ENCODE results near the gene GABPB2.

GABPB2 gene

DNA sequence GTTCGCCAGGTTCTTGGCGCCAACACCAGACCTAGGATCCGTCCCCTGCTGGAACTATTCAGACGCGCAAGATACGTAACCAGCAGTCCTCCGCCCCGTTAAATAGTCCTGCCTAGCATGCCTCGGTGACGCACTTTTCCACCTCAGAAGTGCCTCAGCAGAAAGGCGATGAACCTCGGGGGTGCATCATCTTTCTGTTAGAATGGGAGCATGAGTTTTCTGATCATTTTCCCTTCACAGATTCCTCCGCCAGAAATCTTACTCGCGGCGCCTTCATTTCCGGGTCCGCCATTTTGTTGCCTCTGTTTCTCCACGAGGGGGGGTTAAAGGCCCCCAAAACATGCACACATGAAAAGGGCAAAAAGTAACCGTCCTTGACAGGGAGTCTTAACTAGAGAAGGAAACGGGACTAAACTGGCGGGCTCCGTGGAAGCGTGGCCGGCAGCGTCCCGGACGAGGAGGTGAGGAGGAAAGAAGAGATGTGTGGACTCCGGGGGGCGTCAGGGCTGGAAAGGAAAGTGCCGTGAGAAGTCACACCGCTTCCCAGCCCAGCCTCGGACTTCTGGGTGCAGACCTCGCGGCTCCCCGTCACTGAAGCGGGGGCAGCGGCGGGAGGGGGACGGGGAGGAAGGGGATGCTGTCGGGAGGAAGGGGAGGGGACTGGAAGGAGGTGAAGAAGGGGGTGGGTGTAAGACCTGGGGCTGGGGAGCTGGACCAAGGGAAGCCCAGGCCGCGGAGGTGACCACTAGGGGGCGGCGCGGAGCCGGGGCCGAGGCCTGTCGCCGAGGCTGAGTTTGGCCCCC lies at the start of gene GABPB2:
Gene GABPB2 (plus strand): TSS at position 288 of the 803 bp plus-strand sequence. CDS start 17,429 bp downstream, outside the sequence.
- DNase-seq (ENCODE audit: low read depth, low spot score): peak; percentile 94

- peak; percentile 91 for DNase-seq (ENCODE audit: low read depth, low spot score)
These were observed 45.9 kb upstream of the GABPB2 start for GRCh38 chr1:151024540-151025146.

DNA sequence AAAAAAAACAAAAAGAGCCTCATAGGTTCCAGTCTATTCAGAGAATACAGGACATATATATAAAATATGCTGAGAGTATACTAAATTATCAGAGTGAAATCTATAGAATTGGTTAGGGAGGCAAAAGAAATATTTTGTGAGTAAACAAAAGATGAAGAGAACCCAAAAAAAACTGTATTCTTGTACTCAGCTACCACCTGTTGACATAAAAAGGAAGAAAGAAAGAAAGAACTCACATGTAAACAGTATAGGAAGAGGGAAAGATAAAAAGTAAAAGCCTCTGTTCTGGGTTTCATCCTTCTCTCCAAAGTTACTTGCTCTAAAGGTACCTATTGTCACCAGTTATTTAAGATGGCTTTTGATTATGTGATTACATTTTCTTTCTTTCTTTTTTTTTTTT lies 44.1 kb upstream of the GABPB2 start:
- DNase-seq (ENCODE audit: low read depth, low spot score): no peak

DNA sequence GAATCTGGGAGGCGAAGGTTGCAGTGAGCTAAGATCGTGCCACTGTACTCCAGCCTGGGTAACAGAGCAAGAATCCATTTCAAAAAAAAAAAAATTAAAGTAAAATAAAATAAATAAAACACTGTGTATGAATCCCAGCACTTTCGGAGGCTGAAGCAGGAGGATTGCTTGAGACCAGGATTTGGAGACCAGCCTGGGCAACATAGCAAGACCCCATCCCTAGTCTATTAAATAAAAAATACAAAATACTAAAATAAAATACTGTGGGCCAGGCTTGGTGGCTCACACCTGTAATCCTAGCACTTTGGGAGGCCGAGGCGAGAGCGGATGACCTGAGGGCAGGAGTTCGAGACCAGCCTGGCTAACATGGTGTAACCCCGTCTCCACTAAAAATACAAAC lies 38.4 kb upstream of the GABPB2 start:
- DNase-seq (ENCODE audit: low read depth, low spot score): no peak

- DNase-seq (ENCODE audit: low read depth, low spot score): no peak
These were observed 35.4 kb upstream of the GABPB2 start for GRCh38 chr1:151035167-151035566.

GRCh38 chr1:151036356-151036755 lies 34.2 kb upstream of the GABPB2 start, which contains the start of gene BNIPL:
BNIPL (plus strand) TSS chr1:151036586; CDS start chr1:151036726, 140 bp downstream.
- DNase-seq (ENCODE audit: low read depth, low spot score): peak; percentile 49

- DNase-seq (ENCODE audit: low read depth, low spot score): no peak
These were observed 33.5 kb upstream of the GABPB2 start for GRCh38 chr1:151037032-151037431.

DNA sequence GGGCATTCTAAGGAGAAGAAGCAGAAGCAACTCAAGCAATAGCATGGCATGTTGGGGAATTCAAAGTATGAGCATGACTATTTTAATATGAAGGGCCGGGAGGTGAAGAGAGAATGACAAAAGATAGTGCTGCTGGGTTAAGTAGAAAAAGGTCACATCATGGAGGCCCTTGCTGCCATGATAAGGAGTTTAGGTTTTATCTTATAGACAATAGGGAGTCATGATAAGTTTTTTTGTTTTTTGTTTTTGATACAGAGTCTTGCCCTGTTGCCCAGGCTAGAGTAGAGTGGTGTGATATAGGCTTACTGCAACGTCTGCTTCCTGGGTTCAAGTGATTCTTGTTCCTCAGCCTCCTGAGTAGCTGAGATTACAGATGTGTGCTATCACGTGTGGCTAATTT lies 31.0 kb upstream of the GABPB2 start:
- no peak for DNase-seq (ENCODE audit: low read depth, low spot score)

GRCh38 chr1:151043163-151043562 lies 27.4 kb upstream of the GABPB2 start:
- DNase-seq (ENCODE audit: low read depth, low spot score): no peak

DNA sequence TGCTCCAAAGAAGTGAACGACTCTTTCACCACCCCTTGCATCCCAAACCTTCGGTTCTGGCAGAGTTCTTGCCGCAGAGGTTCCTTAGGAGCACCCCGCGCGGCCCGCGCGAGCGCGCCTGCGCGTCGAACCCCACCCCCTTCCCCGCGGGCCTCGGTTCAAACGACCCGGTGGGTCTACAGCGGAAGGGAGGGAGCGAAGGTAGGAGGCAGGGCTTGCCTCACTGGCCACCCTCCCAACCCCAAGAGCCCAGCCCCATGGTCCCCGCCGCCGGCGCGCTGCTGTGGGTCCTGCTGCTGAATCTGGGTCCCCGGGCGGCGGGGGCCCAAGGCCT lies 23.0 kb upstream of the GABPB2 start, which contains the start of gene C1orf56:
Gene C1orf56 (plus strand): TSS at position 161 of the 334 bp plus-strand sequence. CDS start 97 bp downstream, at position 258.
- peak; percentile 84 for DNase-seq (ENCODE audit: low read depth, low spot score)

GRCh38 chr1:151047925-151048644 lies 22.5 kb upstream of the GABPB2 start:
- DNase-seq (ENCODE audit: low read depth, low spot score): peak; percentile 82

DNA sequence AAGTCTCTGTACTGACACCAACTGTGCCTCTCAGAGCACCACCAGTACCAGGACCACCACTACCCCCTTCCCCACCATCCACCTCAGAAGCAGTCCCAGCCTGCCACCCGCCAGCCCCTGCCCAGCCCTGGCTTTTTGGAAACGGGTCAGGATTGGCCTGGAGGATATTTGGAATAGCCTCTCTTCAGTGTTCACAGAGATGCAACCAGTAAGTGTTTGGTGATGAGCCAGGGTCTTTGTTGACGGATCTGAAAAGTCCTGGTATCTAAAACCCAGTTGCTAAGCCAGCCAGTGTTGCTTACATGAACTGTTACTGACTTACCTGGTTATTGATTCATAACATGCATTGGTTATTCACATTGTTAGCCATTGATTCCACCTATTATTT lies 21.9 kb upstream of the GABPB2 start:
- no peak for DNase-seq (ENCODE audit: low read depth, low spot score)

DNA sequence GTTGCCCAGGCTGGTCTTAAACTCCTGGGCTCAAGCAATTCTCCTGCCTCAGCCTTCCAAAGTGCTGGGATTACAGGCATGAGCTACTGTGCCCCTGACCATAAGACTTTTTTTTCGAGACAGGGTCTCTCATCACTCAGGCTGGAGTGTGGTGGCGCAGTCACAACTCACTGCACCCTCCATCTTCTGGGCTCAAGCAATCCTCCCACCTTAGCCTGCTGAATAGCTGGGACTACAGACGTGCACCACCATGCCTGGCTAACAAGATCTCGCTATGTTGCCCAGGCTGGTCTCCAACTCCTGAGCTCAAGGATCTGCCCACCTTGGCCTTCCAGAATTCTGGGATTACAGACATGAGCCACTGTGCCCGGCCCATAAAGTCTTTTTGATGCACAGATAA lies 21.1 kb upstream of the GABPB2 start:
- no peak for DNase-seq (ENCODE audit: low read depth, low spot score)

GRCh38 chr1:151050051-151050688 lies 20.4 kb upstream of the GABPB2 start:
- no peak for DNase-seq (ENCODE audit: low read depth, low spot score)

DNA sequence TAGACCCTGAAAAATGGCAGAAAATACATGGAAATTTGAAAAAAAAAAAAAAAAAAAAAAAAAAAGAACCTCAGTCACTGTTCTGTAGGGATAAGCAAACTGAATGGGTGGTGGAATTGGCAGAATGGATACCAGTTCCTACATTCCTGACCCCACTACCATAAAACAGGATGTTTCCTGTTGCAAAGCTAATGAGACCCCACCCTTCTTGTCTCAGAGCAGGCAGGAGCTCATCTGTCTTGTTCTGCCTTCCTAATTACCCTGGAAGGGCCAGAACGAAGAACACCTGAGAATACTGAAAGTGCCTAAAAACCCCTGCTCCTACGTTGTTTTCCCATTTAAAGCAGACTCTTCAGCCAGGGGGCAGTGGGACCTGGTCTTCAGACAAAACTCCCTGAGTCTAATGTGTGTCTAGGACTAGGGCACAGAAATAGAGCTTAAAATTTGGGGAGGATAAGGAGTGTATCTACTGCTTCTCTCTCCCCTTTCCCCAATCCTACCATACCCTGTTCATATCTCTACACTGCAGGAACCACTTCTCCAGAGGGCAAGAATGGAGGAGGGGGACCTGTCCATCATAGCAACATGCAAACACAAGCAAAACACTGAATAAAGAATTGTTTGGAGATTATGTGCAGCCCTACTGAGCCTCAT lies 19.1 kb upstream of the GABPB2 start:
- no peak for DNase-seq (ENCODE audit: low read depth, low spot score)

GRCh38 chr1:151054971-151055547 lies 15.5 kb upstream of the GABPB2 start:
- DNase-seq (ENCODE audit: low read depth, low spot score): no peak

DNA sequence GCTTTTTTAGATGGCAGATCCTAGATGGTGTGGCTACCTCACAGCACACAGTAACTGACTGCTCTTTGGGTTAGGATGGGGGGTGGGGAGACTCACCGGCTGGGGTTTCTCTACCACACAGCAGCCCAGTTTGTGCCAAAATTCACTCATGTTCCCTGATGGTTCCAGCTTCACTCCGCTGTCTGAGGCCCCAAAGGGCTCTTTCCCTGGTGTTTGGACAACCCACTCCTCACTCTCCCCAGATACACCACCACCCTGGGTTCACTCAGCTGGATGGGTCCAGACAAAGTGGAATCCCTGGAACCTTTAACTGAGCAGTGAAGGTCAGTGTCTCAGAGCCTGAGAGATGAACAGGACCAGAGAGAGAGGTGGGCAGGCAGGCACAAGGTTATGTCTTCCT lies 15.0 kb upstream of the GABPB2 start:
- DNase-seq (ENCODE audit: low read depth, low spot score): no peak

- no peak for DNase-seq (ENCODE audit: low read depth, low spot score)
These were observed 14.4 kb upstream of the GABPB2 start for GRCh38 chr1:151056149-151056548.

GRCh38 chr1:151058692-151059091 lies 11.9 kb upstream of the GABPB2 start:
- peak; percentile 90 for DNase-seq (ENCODE audit: low read depth, low spot score)

DNA sequence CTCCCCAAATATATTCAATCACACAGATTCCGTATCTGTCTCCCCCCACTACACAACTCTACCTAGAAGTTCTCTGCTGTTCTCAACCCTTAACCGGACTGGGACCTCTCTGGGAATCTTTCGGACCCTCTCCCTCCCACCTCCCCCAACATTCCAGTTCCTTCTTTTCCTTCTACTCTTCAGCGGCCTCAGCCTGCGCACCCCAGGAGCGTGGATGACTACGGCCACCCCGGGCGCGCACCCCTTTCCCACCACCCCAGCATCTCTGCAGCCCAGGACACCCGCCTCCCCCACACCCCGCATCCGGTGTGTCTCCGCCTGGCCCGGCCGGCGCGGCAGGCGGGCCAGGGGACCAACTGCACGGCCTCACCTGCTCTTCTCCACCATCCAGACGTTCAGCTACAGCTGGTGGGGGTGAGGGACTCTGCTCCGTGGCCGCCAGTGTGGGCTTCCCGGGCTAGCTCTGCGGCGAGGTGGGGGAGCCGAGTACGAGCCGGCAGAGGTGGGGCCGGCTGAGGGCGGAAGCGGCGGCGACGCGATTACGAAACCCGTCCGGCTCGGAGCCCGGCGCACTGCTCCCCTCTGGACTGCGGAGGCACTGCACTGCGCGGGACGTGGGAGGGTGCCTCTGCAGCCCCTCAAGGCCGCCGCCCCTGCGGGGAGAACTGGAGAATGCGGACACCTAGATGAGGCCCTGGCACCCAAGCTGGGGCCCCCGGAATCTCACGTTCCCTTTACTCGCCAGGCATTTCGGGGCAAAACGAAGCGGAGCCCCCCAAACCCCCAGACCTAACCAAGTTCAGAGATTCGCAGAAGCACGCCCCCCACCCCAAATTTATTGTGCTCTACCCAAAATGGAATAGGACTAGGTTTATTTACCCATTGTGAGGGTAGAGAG lies 11.2 kb upstream of the GABPB2 start, which contains the start of gene CDC42SE1:
Gene CDC42SE1 (minus strand): TSS at position 514 of the 898 bp plus-strand sequence. CDS start 3,892 bp downstream, outside the sequence.
- peak; percentile 92 for DNase-seq (ENCODE audit: low read depth, low spot score)
